Keratinocyte (primary cell): ENCODE results near the gene CMIP.

Source experiments
- EZH2 ChIP-seq: IDR thresholded peaks from one replicate; pipeline ENCODE4 v1.6.1; 2012; ENCODE audit warnings: inconsistent platforms, mild to moderate bottlenecking, low read length, moderate library complexity
- TF ChIP-seq, protein P1 (sequence below), 3 experiments: IDR thresholded peaks in 1 of 3; conservative IDR thresholded peaks in 1 of 3; optimal IDR thresholded peaks in 1 of 3; 2 replicates in 2 of 3; 3 replicates in 1 of 3; pipeline versions ENCODE3 to v1.5.1; 2011; ENCODE audit warnings: low read length in 3 of 3, mild to moderate bottlenecking in 3 of 3, moderate library complexity in 2 of 3, control low read depth in 1 of 3, inconsistent platforms in 1 of 3; ENCODE audit not compliant: insufficient read depth in 2 of 3; ENCODE audit errors: extremely low read depth in 1 of 3

DNA sequence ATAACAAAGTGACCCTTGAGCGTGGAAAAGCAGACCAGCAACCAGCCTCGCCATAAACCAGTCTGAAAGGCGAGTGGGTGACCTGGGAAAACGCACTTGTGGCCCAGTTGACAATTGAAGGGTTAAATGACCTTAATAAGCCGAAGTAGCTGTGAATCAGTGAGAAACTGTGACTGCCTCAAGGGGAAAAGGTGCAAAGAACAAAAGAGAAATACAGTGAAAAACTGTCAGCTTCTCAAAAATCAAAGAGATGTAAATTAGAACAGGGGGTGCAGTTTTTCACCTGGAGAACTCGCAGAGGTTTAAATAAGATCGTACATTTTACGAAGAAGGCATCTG, 124.1 kb downstream of the CMIP start:
- TF ChIP-seq, protein P1, sequence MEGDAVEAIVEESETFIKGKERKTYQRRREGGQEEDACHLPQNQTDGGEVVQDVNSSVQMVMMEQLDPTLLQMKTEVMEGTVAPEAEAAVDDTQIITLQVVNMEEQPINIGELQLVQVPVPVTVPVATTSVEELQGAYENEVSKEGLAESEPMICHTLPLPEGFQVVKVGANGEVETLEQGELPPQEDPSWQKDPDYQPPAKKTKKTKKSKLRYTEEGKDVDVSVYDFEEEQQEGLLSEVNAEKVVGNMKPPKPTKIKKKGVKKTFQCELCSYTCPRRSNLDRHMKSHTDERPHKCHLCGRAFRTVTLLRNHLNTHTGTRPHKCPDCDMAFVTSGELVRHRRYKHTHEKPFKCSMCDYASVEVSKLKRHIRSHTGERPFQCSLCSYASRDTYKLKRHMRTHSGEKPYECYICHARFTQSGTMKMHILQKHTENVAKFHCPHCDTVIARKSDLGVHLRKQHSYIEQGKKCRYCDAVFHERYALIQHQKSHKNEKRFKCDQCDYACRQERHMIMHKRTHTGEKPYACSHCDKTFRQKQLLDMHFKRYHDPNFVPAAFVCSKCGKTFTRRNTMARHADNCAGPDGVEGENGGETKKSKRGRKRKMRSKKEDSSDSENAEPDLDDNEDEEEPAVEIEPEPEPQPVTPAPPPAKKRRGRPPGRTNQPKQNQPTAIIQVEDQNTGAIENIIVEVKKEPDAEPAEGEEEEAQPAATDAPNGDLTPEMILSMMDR (optimal IDR thresholded peaks at IDR 0.05 in 1 of 3, IDR thresholded peaks at IDR 0.05 in 1 of 3, conservative IDR thresholded peaks at IDR 0.05 in 1 of 3; ENCODE audit: extremely low read depth in 1 of 3, insufficient read depth in 2 of 3, low read length in 3 of 3): no peak
- TF ChIP-seq EZH2: no peak
